MM.1S (cell line): ENCODE results near the gene YAF2.

Experiments
- EZH2 ChIP-seq: fragments of 300-600 bp; sonication (generic); optimal IDR thresholded peaks from 2 replicates; pipeline ENCODE3; 2017; ENCODE audit warnings: low read depth, mild to moderate bottlenecking, antibody characterized with exemption, low read length, mixed read lengths
- TF ChIP-seq, protein P1 (sequence below): fragments of 300-600 bp; sonication (generic); IDR thresholded peaks from 2 replicates; pipeline ENCODE4 v1.5.1; 2016; ENCODE audit warnings: antibody characterized with exemption, low read length, mixed read lengths

DNA sequence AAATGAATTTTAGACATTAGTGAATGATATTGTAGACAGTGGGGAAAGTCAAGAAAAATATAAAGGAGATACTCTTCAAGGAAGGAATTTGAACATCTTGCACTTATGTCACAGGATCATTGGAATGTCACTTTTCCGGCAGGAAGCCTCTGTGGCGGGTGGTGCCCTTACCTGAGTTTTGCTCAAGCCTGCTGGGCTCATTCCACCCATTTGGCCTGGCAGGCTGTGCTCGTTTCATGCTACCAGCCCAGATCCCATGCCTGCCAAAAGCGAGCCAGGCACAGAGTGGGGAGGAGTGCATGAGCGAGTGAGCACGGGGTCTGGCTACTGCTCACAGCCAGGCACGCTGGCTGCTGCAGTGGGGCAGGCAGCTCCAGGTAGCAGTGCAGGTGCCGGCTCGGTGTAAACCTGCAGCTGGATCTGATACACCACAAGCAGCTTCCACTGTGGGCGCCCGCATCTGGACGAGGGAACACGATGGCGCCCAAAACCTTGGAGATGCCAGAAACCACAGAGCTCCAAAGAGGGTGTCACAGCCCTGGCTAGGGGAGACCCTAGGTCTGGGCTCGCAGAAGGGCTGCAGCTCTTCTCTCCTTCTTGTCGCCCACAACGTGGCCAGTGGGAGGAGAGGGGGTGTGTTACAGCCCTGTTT is 28.7 kb upstream of the YAF2 start:
- TF ChIP-seq, protein P1, sequence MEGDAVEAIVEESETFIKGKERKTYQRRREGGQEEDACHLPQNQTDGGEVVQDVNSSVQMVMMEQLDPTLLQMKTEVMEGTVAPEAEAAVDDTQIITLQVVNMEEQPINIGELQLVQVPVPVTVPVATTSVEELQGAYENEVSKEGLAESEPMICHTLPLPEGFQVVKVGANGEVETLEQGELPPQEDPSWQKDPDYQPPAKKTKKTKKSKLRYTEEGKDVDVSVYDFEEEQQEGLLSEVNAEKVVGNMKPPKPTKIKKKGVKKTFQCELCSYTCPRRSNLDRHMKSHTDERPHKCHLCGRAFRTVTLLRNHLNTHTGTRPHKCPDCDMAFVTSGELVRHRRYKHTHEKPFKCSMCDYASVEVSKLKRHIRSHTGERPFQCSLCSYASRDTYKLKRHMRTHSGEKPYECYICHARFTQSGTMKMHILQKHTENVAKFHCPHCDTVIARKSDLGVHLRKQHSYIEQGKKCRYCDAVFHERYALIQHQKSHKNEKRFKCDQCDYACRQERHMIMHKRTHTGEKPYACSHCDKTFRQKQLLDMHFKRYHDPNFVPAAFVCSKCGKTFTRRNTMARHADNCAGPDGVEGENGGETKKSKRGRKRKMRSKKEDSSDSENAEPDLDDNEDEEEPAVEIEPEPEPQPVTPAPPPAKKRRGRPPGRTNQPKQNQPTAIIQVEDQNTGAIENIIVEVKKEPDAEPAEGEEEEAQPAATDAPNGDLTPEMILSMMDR: no peak
- TF ChIP-seq EZH2: no peak
